SJCRH30 (cell line): ENCODE data around the gene NXF2. TPM values are rescaled to one million over a fixed set of nuclear protein-coding genes. Genes with fewer than 3 reads are reported as not detected.
"Not testable (repeated sequence)": the region's sequence is repeated elsewhere in the genome, so short reads cannot be mapped to it uniquely, and the experiment has no call there.

Experiments
- DNase-seq, 2 experiments: peaks; one replicate each; pipeline ENCODE4 v3.0.0-alpha.2; 2015 to 2020
- H3K27ac ChIP-seq: fragments of 250-450 bp; sonication (Bioruptor Pico); 2 replicates; pipeline ENCODE4 v1.5.1; 2020; ENCODE audit warnings: mild to moderate bottlenecking, moderate library complexity
- H3K27me3 ChIP-seq: fragments of 250-450 bp; sonication (Bioruptor Pico); 2 replicates; pipeline ENCODE4 v1.5.1; 2020; ENCODE audit warnings: mild to moderate bottlenecking, moderate library complexity
- H3K36me3 ChIP-seq: fragments of 250-450 bp; sonication (Bioruptor Pico); 2 replicates; pipeline ENCODE4 v1.5.1; 2020; ENCODE audit warnings: mild to moderate bottlenecking, moderate library complexity
- H3K4me1 ChIP-seq: fragments of 250-450 bp; sonication (Bioruptor Pico); 2 replicates; pipeline ENCODE4 v1.5.1; 2020; ENCODE audit warnings: mild to moderate bottlenecking, moderate library complexity
- H3K4me3 ChIP-seq: fragments of 250-450 bp; sonication (Bioruptor Pico); 2 replicates; pipeline ENCODE4 v1.5.1; 2020; ENCODE audit warnings: mild to moderate bottlenecking, moderate library complexity
- H3K9me3 ChIP-seq: fragments of 250-450 bp; sonication (Bioruptor Pico); replicated peaks from 2 replicates; pipeline ENCODE4 v1.5.1; 2020; ENCODE audit warnings: mild to moderate bottlenecking, moderate library complexity
- total RNA-seq: library from RNA; depleted of rRNA; stranded (reverse); fragments of >200 nt; shearing (Covaris generic); gene quantifications from 2 replicates; pipeline ENCODE4 v1.2.3, GENCODE V29; 2014; rRNA removed

Gene NXF2
- total RNA-seq: not detected in 2 replicates

GRCh38 chrX:102246893-102247292 lies at the start of gene NXF2:
TSS of gene NXF2 (plus strand) at chrX:102247167. CDS start at chrX:102307079, 59,912 bp downstream.
- H3K27ac ChIP-seq, DNase-seq, H3K27me3 ChIP-seq, H3K4me3 ChIP-seq, H3K9me3 ChIP-seq, H3K4me1 ChIP-seq, H3K36me3 ChIP-seq: not testable (repeated sequence)

GRCh38 chrX:102207940-102208339 lies 39.0 kb upstream of the NXF2 start:
- H3K9me3 ChIP-seq, H3K27ac ChIP-seq, H3K27me3 ChIP-seq, DNase-seq, H3K4me3 ChIP-seq, H3K4me1 ChIP-seq, H3K36me3 ChIP-seq: not testable (repeated sequence)

- H3K27ac ChIP-seq, DNase-seq, H3K9me3 ChIP-seq: not testable (repeated sequence)
These were observed 32.0 kb upstream of the NXF2 start, which contains the start of gene TCP11X1 for GRCh38 chrX:102214986-102215385. TSS of gene TCP11X1 (plus strand) at chrX:102215301.

GRCh38 chrX:102216497-102216896 lies 30.5 kb upstream of the NXF2 start:
- H3K9me3 ChIP-seq, DNase-seq, H3K4me1 ChIP-seq, H3K27ac ChIP-seq, H3K27me3 ChIP-seq, H3K4me3 ChIP-seq, H3K36me3 ChIP-seq: not testable (repeated sequence)

More at GRCh38 chrX:102214986-102215385, 32.0 kb upstream of the NXF2 start, which contains the start of gene TCP11X1:
- H3K36me3 ChIP-seq, H3K4me1 ChIP-seq, H3K4me3 ChIP-seq, H3K27me3 ChIP-seq: not testable (repeated sequence)

- H3K4me1 ChIP-seq, H3K4me3 ChIP-seq, H3K9me3 ChIP-seq, DNase-seq, H3K27ac ChIP-seq, H3K36me3 ChIP-seq, H3K27me3 ChIP-seq: not testable (repeated sequence)
These were observed 11.3 kb upstream of the NXF2 start for GRCh38 chrX:102235678-102236077.

GRCh38 chrX:102240265-102240664 lies 6.7 kb upstream of the NXF2 start:
- H3K36me3 ChIP-seq, DNase-seq, H3K9me3 ChIP-seq, H3K27ac ChIP-seq, H3K4me3 ChIP-seq, H3K27me3 ChIP-seq, H3K4me1 ChIP-seq: not testable (repeated sequence)

GRCh38 chrX:102272231-102272630 lies 25.3 kb downstream of the NXF2 start:
- not testable (repeated sequence) for H3K9me3 ChIP-seq, H3K27ac ChIP-seq, H3K4me1 ChIP-seq, H3K4me3 ChIP-seq, H3K27me3 ChIP-seq, H3K36me3 ChIP-seq, DNase-seq

- no peaks in the 10 kb centered on the region for H3K27me3 ChIP-seq
- H3K27ac ChIP-seq: no peak overlapping the region
- no peak overlapping the region for H3K4me3 ChIP-seq
- no peaks in the 10 kb centered on the region for H3K36me3 ChIP-seq
- H3K4me1 ChIP-seq: no peaks in the 10 kb centered on the region
- no peaks in the 10 kb centered on the region for H3K9me3 ChIP-seq
- DNase-seq: no peak
These were observed 91.2 kb downstream of the NXF2 start for GRCh38 chrX:102338162-102338561.

GRCh38 chrX:102339312-102340298 lies 92.6 kb downstream of the NXF2 start:
- no peaks in the 10 kb centered on the region for H3K9me3 ChIP-seq
- H3K4me1 ChIP-seq: no peaks in the 10 kb centered on the region
- H3K4me3 ChIP-seq: no peak overlapping the region
- no peaks in the 10 kb centered on the region for H3K36me3 ChIP-seq
- H3K27me3 ChIP-seq: no peaks in the 10 kb centered on the region
- peak; percentile 37 to 59 for DNase-seq
- H3K27ac ChIP-seq: no peak overlapping the region

- Histone ChIP-seq H3K4me1 (no peaks in the 10 kb centered on the region), H3K9me3 (no peaks in the 10 kb centered on the region), H3K27ac (no peak overlapping the region), H3K36me3 (no peaks in the 10 kb centered on the region), H3K27me3 (no peaks in the 10 kb centered on the region), H3K4me3 (no peak overlapping the region)
- DNase-seq: no peak
These were observed 94.9 kb downstream of the NXF2 start for GRCh38 chrX:102341867-102342266.

- H3K9me3 ChIP-seq: no peaks in the 10 kb centered on the region
- no peaks in the 10 kb centered on the region for H3K36me3 ChIP-seq
- no peak overlapping the region for H3K4me3 ChIP-seq
- no peaks in the 10 kb centered on the region for H3K27me3 ChIP-seq
- peak; percentile 30 to 70 for DNase-seq
- no peak overlapping the region for H3K27ac ChIP-seq
- H3K4me1 ChIP-seq: no peaks in the 10 kb centered on the region
These were observed 98.9 kb downstream of the NXF2 start for GRCh38 chrX:102345916-102346315.

Other genes with a start within 250 kb of the NXF2 start
- gene TCEAL2, start 121.5 kb upstream of the NXF2 start, total RNA-seq: not detected in 2 replicates
- not detected in 2 replicates for gene TCEAL6, start 104.7 kb upstream of the NXF2 start, total RNA-seq
- gene BEX5, start 91.2 kb upstream of the NXF2 start, total RNA-seq: not detected in 2 replicates
- gene TCP11X1, start 31.9 kb upstream of the NXF2 start, total RNA-seq: 0.08 TPM in 1 of 2 replicates, not detected in the other
- not detected in 2 replicates for gene NXF2B, start 192.8 kb downstream of the NXF2 start, total RNA-seq
- not detected in 2 replicates for gene TCP11X2, start 224.6 kb downstream of the NXF2 start, total RNA-seq